ENCODE measurements around the gene ERMP1. TPM values are rescaled to one million over a fixed set of nuclear protein-coding genes. Genes with fewer than 3 reads are reported as not detected.
A peak's percentile ranks its signal among the peaks of the same experiment; 100 is the strongest.
"Not testable (repeated sequence)": the region's sequence is repeated elsewhere in the genome, so short reads cannot be mapped to it uniquely, and the experiment has no call there.

Gene ERMP1
- total and polyA plus RNA-seq, 2 donors (not counting 1 experiment from before 2014, with no cell fraction given), result 4.9 to 10.6 TPM

- Histone ChIP-seq H3K4me2 (replicated peaks; ENCODE audit: low read depth, low read length, poor library complexity, severe bottlenecking) (no peak overlapping the region), H4K20me1 (ENCODE audit: control insufficient read depth, insufficient read depth, low read length, poor library complexity, severe bottlenecking) (no peaks in the 10 kb centered on the region), H2AFZ (ENCODE audit: insufficient read depth, low read depth, low read length, poor library complexity, severe bottlenecking) (no peak overlapping the region), H3K4me3 (ENCODE audit: control extremely low read depth in 1 of 5, extremely low read depth in 1 of 5, insufficient read depth in 1 of 5, low read depth in 2 of 5, low read length in 4 of 5) (no peak overlapping the region), H3K27me3 (replicated peaks in 1 of 4; ENCODE audit: control extremely low read depth in 1 of 4, control insufficient read depth in 3 of 4, insufficient read depth in 4 of 4, low read length in 3 of 4) (no peaks in the 10 kb centered on the region), H3K79me2 (ENCODE audit: control insufficient read depth, insufficient read depth, low read length) (no peaks in the 10 kb centered on the region), H3K36me3 (replicated peaks in 1 of 2; ENCODE audit: control extremely low read depth in 1 of 2, control insufficient read depth in 1 of 2, extremely low read depth in 1 of 2, insufficient read depth in 2 of 2, low read length in 1 of 2) (peaks cover 2 to 24% of the 10 kb centered on the region in 2 experiments), H3K9me3 (ENCODE audit: control extremely low read depth in 1 of 3, control insufficient read depth in 2 of 3, insufficient read depth in 1 of 3, low read length in 2 of 3) (peaks cover 0 to 5% (median 0%) of the 10 kb centered on the region in 3 donors), H3K27ac (ENCODE audit: low read length in 2 of 2) (no peak overlapping the region), H3K9ac (ENCODE audit: low read length) (no peak overlapping the region), H3K4me1 (ENCODE audit: control insufficient read depth in 2 of 2, insufficient read depth in 2 of 2, low read length in 2 of 2) (no peaks in the 10 kb centered on the region)
- peaks cover 7% of the 10 kb centered on the region for H3K9me3 Mint-ChIP-seq (ENCODE audit: insufficient read depth)
- no CpG with 5 or more reads among the region's 4 CpGs for WGBS (ENCODE audit: insufficient coverage)
- no peaks in the 10 kb centered on the region for H3K27me3 Mint-ChIP-seq
- POLR2A ChIA-PET, result no interaction called here
- CTCF ChIA-PET, result no interaction called here
- ATAC-seq (ENCODE audit: low read depth) (no peak), DNase-seq (no peak)
- H3K27ac Mint-ChIP-seq, result peak overlapping the region; percentile 5
- H3K4me1 Mint-ChIP-seq, result no peaks in the 10 kb centered on the region
- TF ChIP-seq CTCF (IDR thresholded peaks at IDR 0.05) (no peak), EZH2 (IDR thresholded peaks at IDR 0.05; ENCODE audit: borderline replicate concordance, insufficient read depth, low read depth, low read length, poor library complexity, severe bottlenecking) (no peak)
- H3K4me3 Mint-ChIP-seq, result no peak overlapping the region
- intact Hi-C loops (cut with micrococcal nuclease), result no loop called here
Observed at GRCh38 chr9:5784526-5785315, 48.2 kb downstream of the ERMP1 start.

GRCh38 chr9:5783982-5784381 is 48.9 kb downstream of the ERMP1 start:
- intact Hi-C loops (cut with micrococcal nuclease), result no loop called here
- WGBS (ENCODE audit: insufficient coverage), result no CpG with 5 or more reads among the region's 1 CpG
- CTCF ChIA-PET, result no interaction called here
- Mint-ChIP-seq H3K9me3 (ENCODE audit: insufficient read depth) (peaks cover 7% of the 10 kb centered on the region), H3K27ac (no peak overlapping the region), H3K4me1 (no peaks in the 10 kb centered on the region), H3K27me3 (no peaks in the 10 kb centered on the region), H3K4me3 (no peak overlapping the region)
- POLR2A ChIA-PET, result no interaction called here
- Histone ChIP-seq H3K36me3 (replicated peaks in 1 of 2; ENCODE audit: control extremely low read depth in 1 of 2, control insufficient read depth in 1 of 2, extremely low read depth in 1 of 2, insufficient read depth in 2 of 2, low read length in 1 of 2) (peaks cover 2 to 31% of the 10 kb centered on the region in 2 experiments), H3K27ac (ENCODE audit: low read length in 2 of 2) (no peak overlapping the region), H3K9ac (ENCODE audit: low read length) (no peak overlapping the region), H3K9me3 (ENCODE audit: control extremely low read depth in 1 of 3, control insufficient read depth in 2 of 3, insufficient read depth in 1 of 3, low read length in 2 of 3) (peaks cover 0 to 12% (median 3%) of the 10 kb centered on the region in 3 donors), H3K27me3 (replicated peaks in 1 of 4; ENCODE audit: control extremely low read depth in 1 of 4, control insufficient read depth in 3 of 4, insufficient read depth in 4 of 4, low read length in 3 of 4) (no peaks in the 10 kb centered on the region), H3K4me3 (ENCODE audit: control extremely low read depth in 1 of 5, extremely low read depth in 1 of 5, insufficient read depth in 1 of 5, low read depth in 2 of 5, low read length in 4 of 5) (no peak overlapping the region), H2AFZ (ENCODE audit: insufficient read depth, low read depth, low read length, poor library complexity, severe bottlenecking) (no peak overlapping the region), H3K4me2 (replicated peaks; ENCODE audit: low read depth, low read length, poor library complexity, severe bottlenecking) (no peak overlapping the region), H3K4me1 (ENCODE audit: control insufficient read depth in 2 of 2, insufficient read depth in 2 of 2, low read length in 2 of 2) (no peaks in the 10 kb centered on the region), H4K20me1 (ENCODE audit: control insufficient read depth, insufficient read depth, low read length, poor library complexity, severe bottlenecking) (no peaks in the 10 kb centered on the region), H3K79me2 (ENCODE audit: control insufficient read depth, insufficient read depth, low read length) (no peaks in the 10 kb centered on the region)
- DNase-seq, result no peak
- TF ChIP-seq EZH2 (IDR thresholded peaks at IDR 0.05; ENCODE audit: borderline replicate concordance, insufficient read depth, low read depth, low read length, poor library complexity, severe bottlenecking), result no peak
- no peak for TF ChIP-seq CTCF (IDR thresholded peaks at IDR 0.05)
- no peak for ATAC-seq (ENCODE audit: low read depth)

GRCh38 chr9:5783420-5783819 is 49.5 kb downstream of the ERMP1 start:
- H3K9me3 ChIP-seq (ENCODE audit: control extremely low read depth in 1 of 3, control insufficient read depth in 2 of 3, insufficient read depth in 1 of 3, low read length in 2 of 3), result peaks cover 0 to 18% (median 9%) of the 10 kb centered on the region in 3 donors
- H3K27ac Mint-ChIP-seq, result peak overlapping the region; percentile 70
- intact Hi-C loops (cut with micrococcal nuclease); H3K9ac ChIP-seq (ENCODE audit: low read length); H3K27me3 ChIP-seq (replicated peaks in 1 of 4; ENCODE audit: control extremely low read depth in 1 of 4, control insufficient read depth in 3 of 4, insufficient read depth in 4 of 4, low read length in 3 of 4); H3K4me1 Mint-ChIP-seq; H3K27me3 Mint-ChIP-seq; H3K79me2 ChIP-seq (ENCODE audit: control insufficient read depth, insufficient read depth, low read length); ATAC-seq (ENCODE audit: low read depth); H2AFZ ChIP-seq (ENCODE audit: insufficient read depth, low read depth, low read length, poor library complexity, severe bottlenecking); H3K4me2 ChIP-seq (replicated peaks; ENCODE audit: low read depth, low read length, poor library complexity, severe bottlenecking); H3K4me3 Mint-ChIP-seq; H4K20me1 ChIP-seq (ENCODE audit: control insufficient read depth, insufficient read depth, low read length, poor library complexity, severe bottlenecking); H3K9me3 Mint-ChIP-seq (ENCODE audit: insufficient read depth); H3K4me3 ChIP-seq (ENCODE audit: control extremely low read depth in 1 of 5, extremely low read depth in 1 of 5, insufficient read depth in 1 of 5, low read depth in 2 of 5, low read length in 4 of 5); POLR2A ChIA-PET; H3K4me1 ChIP-seq (ENCODE audit: control insufficient read depth in 2 of 2, insufficient read depth in 2 of 2, low read length in 2 of 2); DNase-seq; H3K27ac ChIP-seq (ENCODE audit: low read length in 2 of 2); CTCF ChIA-PET: not testable (repeated sequence)
- 100% methylated on average over 1 of the region's 3 CpGs for WGBS (ENCODE audit: insufficient coverage)
- H3K36me3 ChIP-seq (replicated peaks in 1 of 2; ENCODE audit: control extremely low read depth in 1 of 2, control insufficient read depth in 1 of 2, extremely low read depth in 1 of 2, insufficient read depth in 2 of 2, low read length in 1 of 2), result peaks cover 5 to 37% of the 10 kb centered on the region in 2 experiments
